HT-29 (cell line): ENCODE measurements around the gene CLDN34. TPM values are rescaled to one million over a fixed set of nuclear protein-coding genes. Genes with fewer than 3 reads are reported as not detected.
A peak's percentile ranks its signal among the peaks of the same experiment; 100 is the strongest.

ENCODE experiments used
- DNase-seq: peaks from one replicate; pipeline ENCODE4 v3.0.0-alpha.2; 2015; ENCODE audit warnings: low spot score
- total RNA-seq: library from RNA; depleted of rRNA; stranded (reverse); fragments of >200 nt; shearing (Covaris generic); gene quantifications from 2 replicates; pipeline ENCODE4 v1.2.3, GENCODE V29; 2014; rRNA removed

The CLDN34 gene
- total RNA-seq, 1 experiment from 2014 or later, result not detected

DNA sequence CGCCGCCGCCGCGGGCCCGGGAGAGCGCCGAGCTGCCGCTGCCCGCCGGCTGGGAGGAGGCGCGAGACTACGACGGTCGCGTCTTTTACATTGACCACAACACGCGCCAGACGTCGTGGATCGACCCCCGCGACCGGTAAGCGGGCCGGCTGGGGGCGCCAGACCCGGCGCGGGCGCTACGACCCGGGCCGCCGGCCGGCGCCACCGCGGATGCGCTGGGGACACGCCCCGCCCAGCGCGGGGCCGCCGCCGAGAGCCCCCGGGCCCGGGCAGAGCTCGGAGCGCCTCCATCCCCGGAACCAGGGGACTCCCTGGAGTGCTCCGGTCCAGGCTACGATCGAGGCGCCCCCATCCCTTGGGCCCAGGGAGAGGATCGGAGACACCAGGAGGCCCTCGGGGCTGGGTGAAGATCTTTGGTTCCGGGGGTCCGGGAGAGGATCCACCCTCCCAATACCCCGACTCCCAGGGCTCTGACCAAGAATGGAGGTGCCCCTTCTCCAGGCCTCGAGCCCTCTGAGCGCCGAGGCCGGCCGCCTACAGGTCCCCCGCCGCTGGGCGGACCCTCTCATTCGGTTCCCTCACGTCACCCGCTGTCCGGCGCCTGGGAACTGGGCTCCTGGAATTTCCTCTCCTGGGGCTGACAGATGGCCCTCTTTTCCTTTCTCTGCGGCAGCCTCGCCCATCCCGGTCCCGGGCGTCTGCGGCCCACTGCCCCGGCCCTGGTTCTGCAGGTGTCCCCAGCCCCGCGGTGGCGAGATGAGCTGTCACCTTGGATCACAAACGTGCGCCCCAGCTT lies 48.8 kb downstream of the CLDN34 start:
- DNase-seq, result no peak

DNA sequence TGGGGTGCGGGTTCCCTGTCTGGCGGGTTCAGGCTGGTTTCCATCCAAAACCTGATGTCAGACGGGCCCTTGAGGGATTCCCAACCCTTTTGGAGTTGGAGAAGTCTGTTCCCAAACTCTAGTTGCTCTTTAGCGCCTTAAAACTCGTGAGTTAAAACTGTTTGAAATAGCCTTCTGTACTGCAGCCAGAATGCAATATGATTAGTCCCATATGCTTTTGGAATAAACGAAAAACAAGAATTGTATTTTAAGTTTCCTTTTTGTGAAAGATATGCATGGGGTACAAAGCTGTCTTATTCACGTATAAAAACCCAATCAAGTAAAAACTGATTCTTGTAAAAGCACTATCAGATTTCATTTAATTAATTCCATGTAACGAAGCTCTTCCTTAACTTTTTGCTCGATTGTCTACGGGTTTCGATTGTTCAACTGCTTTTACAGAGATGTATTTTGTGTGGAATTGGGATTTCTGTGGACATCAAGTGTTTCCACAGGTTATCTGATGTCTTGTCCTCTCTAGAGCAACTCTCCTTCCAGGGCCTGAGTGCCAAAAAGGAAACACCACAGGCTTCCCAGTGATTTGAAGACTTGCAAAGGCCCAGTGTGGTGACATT lies 49.5 kb downstream of the CLDN34 start:
- DNase-seq, result no peak

DNA sequence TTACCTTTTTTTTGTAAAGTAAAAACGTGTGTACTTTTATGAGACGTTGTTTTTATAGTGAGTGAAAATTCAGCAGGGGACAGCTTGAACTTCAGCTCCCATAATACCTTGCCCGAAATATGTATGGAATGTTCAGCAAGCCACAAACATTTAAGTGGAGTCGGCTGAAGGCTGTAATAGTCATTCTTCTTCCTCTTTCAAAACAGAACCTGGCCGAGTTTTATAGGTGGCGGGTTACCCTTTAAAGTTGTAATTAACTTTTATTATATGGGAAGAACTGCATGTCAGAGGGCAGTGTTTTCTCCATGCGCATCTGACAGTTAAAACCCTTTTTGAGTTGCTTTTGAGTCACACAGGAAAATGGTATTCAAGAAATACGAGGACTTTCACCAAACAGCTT lies 50.7 kb downstream of the CLDN34 start:
- DNase-seq, result peak; percentile 64

Other genes with a start within 250 kb of the CLDN34 start
- not detected in 2 replicates for gene GPR143, start 201.5 kb upstream of the CLDN34 start, total RNA-seq
- not detected in 2 replicates for gene SHROOM2, start 180.9 kb upstream of the CLDN34 start, total RNA-seq
- gene CLCN4, start 189.6 kb downstream of the CLDN34 start, total RNA-seq, result 0.26 and 0.31 TPM in 2 replicates